Activated B cell treated with CpG ODN at 0.5 μM for 24 hours (primary cell): ENCODE results near the gene EXOSC7. TPM values are rescaled to one million over a fixed set of nuclear protein-coding genes. Genes with fewer than 3 reads are reported as not detected.

Experiments
- ATAC-seq: fragments of 200-7000 bp; cut with Tn5 transposase; one replicate; pipeline ENCODE4 v1.10.0; 2021; ENCODE audit warnings: low read depth, mild to moderate bottlenecking, moderate library complexity
- CTCF ChIA-PET: fragments of 350-600 bp; sonication (Branson Sonifier 250); formaldehyde crosslinking; loops from one replicate; lab custom pipeline; 2021; ENCODE audit warnings: antibody characterized with exemption; lab: Charles Lee
- POLR2A ChIA-PET: fragments of 350-600 bp; sonication (Branson Sonifier 250); formaldehyde crosslinking; loops from one replicate; lab custom pipeline; 2021; ENCODE audit warnings: antibody characterized with exemption; lab: Charles Lee
- DNase-seq: peaks from one replicate; pipeline ENCODE4 v3.0.0; 2022
- H3K27ac Mint-ChIP-seq: one replicate; pipeline ENCODE4 v1.8.0; 2020; ENCODE audit warnings: mixed read lengths
- H3K27me3 Mint-ChIP-seq: one replicate; pipeline ENCODE4 v1.8.0; 2021; ENCODE audit warnings: mixed read lengths
- H3K36me3 Mint-ChIP-seq: one replicate; pipeline ENCODE4 v1.8.0; 2021; ENCODE audit warnings: low read depth, mixed read lengths
- H3K4me1 Mint-ChIP-seq: one replicate; pipeline ENCODE4 v1.8.0; 2021; ENCODE audit warnings: mixed read lengths
- H3K4me3 Mint-ChIP-seq: one replicate; pipeline ENCODE4 v1.8.0; 2020; ENCODE audit warnings: mild to moderate bottlenecking, mixed read lengths
- H3K9me3 Mint-ChIP-seq: one replicate; pipeline ENCODE4 v1.8.0; 2020; ENCODE audit warnings: mixed read lengths
- CTCF ChIP-seq: fragments of 200-600 bp; IDR thresholded peaks from one replicate; pipeline ENCODE4 v1.8.0; 2022; ENCODE audit warnings: antibody characterized with exemption, mild to moderate bottlenecking
- intact Hi-C: fragments of 100-400 bp; cut with micrococcal nuclease; formaldehyde crosslinking; loops from one replicate; pipeline ENCODE4 v1.15.1; 2024
- total RNA-seq: library from RNA; stranded (reverse); gene quantifications from 2 replicates; pipeline ENCODE4 v1.2.3, GENCODE V29; 2022

The EXOSC7 gene
- total RNA-seq, 1 donor from 2014 or later = 44.0 TPM

- no peak overlapping the region for H3K27ac Mint-ChIP-seq
Measured at GRCh38 chr3:45010811-45011333, 34.8 kb downstream of the EXOSC7 start.

DNA sequence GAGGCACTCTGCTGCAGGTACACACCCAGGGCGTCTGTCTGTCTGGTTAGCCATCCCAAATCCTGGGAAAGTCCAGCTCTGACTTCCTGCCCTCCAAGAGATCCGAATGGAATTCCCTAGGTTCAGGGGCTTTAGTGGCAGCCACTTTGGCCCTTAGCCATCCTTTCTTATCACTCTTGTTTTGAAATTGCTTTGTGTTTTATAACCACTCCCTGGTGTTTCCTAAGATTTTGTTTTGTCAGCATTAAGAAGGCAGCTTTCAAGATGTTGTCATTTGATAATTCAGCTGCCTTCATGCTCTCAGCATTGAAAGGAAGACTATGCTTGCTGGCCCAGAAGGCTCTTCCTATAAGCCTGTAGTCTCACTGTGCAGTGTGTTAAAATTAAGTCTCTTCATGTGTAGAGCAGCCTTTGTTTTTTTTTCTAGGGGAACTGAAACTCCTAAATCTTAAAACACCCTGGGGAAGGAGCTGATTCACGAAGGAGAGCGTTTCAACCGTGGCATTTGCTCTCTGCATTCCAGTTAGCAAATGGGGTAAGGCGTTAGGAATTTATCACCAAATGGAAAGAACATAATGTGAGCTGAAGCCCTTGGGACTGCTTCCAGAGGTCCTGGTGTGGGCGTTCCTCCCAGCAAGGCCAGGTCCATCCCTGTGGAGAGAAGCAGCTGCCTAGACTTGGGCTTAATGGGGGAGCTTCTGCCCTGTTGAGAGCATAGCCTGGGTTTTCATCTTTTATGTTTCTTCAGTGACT is 35.9 kb downstream of the EXOSC7 start:
- ChIA-PET CTCF (interaction anchor here (0.7 to 1.5 kb wide), 3 partner anchors 20 to 30 kb away, joined by 3 to 5 read pairs (median 4); no protein-coding TSS in a partner anchor), POLR2A (interaction anchor here (0.7 to 1.4 kb wide), 2 partner anchors 18 to 36 kb away, joined by 3 to 10 read pairs; partner anchors contain the start of genes EXOSC7 and ZDHHC3)
- peaks cover 20% of the 10 kb centered on the region for H3K4me1 Mint-ChIP-seq
- no peaks in the 10 kb centered on the region for H3K27me3 Mint-ChIP-seq
- no peak overlapping the region for H3K4me3 Mint-ChIP-seq
- H3K27ac Mint-ChIP-seq = no peak overlapping the region
- no peak for TF ChIP-seq CTCF
- peak; percentile 77 for ATAC-seq
- no peaks in the 10 kb centered on the region for H3K9me3 Mint-ChIP-seq
- DNase-seq = no peak
- intact Hi-C loops = loop anchor here (1.0 kb wide), 1 partner anchor 584 kb away; no protein-coding TSS in a partner anchor
- H3K36me3 Mint-ChIP-seq = peaks cover 58% of the 10 kb centered on the region

More at GRCh38 chr3:45010811-45011333, 34.8 kb downstream of the EXOSC7 start:
- H3K4me1 Mint-ChIP-seq = peaks cover 20% of the 10 kb centered on the region
- H3K36me3 Mint-ChIP-seq = peaks cover 60% of the 10 kb centered on the region
- ATAC-seq (no peak), DNase-seq (no peak)
- no peaks in the 10 kb centered on the region for H3K27me3 Mint-ChIP-seq
- ChIA-PET POLR2A (no interaction called here), CTCF (no interaction called here)
- TF ChIP-seq CTCF = no peak
- intact Hi-C loops = no loop called here
- H3K4me3 Mint-ChIP-seq = no peak overlapping the region
- no peaks in the 10 kb centered on the region for H3K9me3 Mint-ChIP-seq

DNA sequence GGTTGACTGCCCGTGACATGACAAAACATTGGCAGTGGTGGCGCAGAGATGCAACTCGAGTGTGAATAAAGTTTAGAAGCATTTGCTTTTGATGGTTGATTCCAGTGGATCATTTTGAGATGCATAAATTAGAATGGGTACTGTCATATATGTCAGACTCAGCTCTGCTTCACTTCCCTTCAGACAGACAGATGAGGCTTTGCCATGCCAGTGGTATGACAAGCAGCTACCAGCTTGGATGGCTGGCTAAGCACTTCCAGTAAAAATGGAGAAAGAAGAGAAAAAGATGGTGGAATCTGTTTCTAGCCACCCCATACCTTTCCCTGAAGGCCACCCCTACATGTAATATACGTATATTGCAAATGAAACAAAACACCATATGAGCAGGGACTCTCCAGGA is 36.5 kb downstream of the EXOSC7 start:
- H3K4me1 Mint-ChIP-seq = peaks cover 20% of the 10 kb centered on the region
- DNase-seq (no peak), ATAC-seq (no peak)
- ChIA-PET CTCF (interaction anchor here (1.2 to 1.5 kb wide), 2 partner anchors 20 to 29 kb away, joined by 4 to 5 read pairs; no protein-coding TSS in a partner anchor), POLR2A (interaction anchor here (1.4 kb wide), 1 partner anchor 37 kb away, joined by 10 read pairs; the partner anchor contains the start of genes EXOSC7 and ZDHHC3)
- peak overlapping the region; percentile 25 for H3K27ac Mint-ChIP-seq
- no peaks in the 10 kb centered on the region for H3K27me3 Mint-ChIP-seq
- TF ChIP-seq CTCF = no peak
- intact Hi-C loops = loop anchor here (1.0 kb wide), 1 partner anchor 584 kb away; no protein-coding TSS in a partner anchor
- H3K36me3 Mint-ChIP-seq = peaks cover 52% of the 10 kb centered on the region
- H3K4me3 Mint-ChIP-seq = no peak overlapping the region
- no peaks in the 10 kb centered on the region for H3K9me3 Mint-ChIP-seq

DNA sequence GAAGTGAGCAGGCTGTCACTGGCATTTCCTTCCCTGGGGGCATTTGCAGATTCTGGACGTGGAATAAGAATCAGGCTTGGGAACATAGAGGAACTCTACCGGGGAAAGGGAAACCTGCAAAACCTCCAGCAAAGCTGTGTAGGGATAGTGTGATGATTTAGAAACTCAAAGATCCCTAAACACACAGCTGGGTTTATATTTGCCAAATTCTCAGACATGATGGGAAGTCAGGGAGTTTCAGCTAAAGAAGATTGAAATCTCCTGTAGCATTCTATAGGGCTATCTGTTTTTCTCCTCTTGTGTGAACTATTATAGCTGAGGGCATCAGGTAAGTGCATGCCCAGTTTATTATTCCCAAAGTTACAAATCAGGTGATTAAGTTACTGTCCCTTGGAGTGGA is 40.9 kb downstream of the EXOSC7 start:
- H3K27me3 Mint-ChIP-seq = no peaks in the 10 kb centered on the region
- no peak for DNase-seq
- CTCF ChIA-PET = no interaction called here

More for the DNA sequence above, 40.9 kb downstream of the EXOSC7 start:
- POLR2A ChIA-PET = no interaction called here
- H3K9me3 Mint-ChIP-seq = no peaks in the 10 kb centered on the region
- no peak for TF ChIP-seq CTCF
- no peak overlapping the region for H3K4me3 Mint-ChIP-seq
- ATAC-seq = no peak
- H3K4me1 Mint-ChIP-seq = peaks cover 8% of the 10 kb centered on the region
- intact Hi-C loops = no loop called here
- H3K27ac Mint-ChIP-seq = no peak overlapping the region
- H3K36me3 Mint-ChIP-seq = peaks cover 25% of the 10 kb centered on the region
